Activated naive CD4-positive, alpha-beta T cell treated with anti-CD3 and anti-CD28 coated beads for 36 hours (primary cell): ENCODE data around the gene PLPPR5. TPM values are rescaled to one million over a fixed set of nuclear protein-coding genes. Genes with fewer than 3 reads are reported as not detected.

Experiments used
- CTCF ChIA-PET: fragments of 350-600 bp; sonication (Branson Sonifier 250); formaldehyde crosslinking; loops from one replicate; lab custom pipeline; 2021; ENCODE audit warnings: antibody characterized with exemption; lab: Charles Lee
- DNase-seq: peaks from one replicate; pipeline ENCODE4 v3.0.0-alpha.2; 2020
- H3K27ac Mint-ChIP-seq: one replicate; pipeline ENCODE4 v1.8.0; 2021; ENCODE audit warnings: mild to moderate bottlenecking, mixed read lengths
- H3K27me3 Mint-ChIP-seq: one replicate; pipeline ENCODE4 v1.8.0; 2021; ENCODE audit warnings: low read depth, mixed read lengths
- H3K36me3 Mint-ChIP-seq: one replicate; pipeline ENCODE4 v1.8.0; 2021; ENCODE audit warnings: low read depth, mixed read lengths
- H3K4me1 Mint-ChIP-seq: one replicate; pipeline ENCODE4 v1.8.0; 2021; ENCODE audit warnings: low read depth, mixed read lengths
- H3K4me3 Mint-ChIP-seq: one replicate; pipeline ENCODE4 v1.8.0; 2021; ENCODE audit warnings: mild to moderate bottlenecking, moderate library complexity, mixed read lengths
- H3K9me3 Mint-ChIP-seq: one replicate; pipeline ENCODE4 v1.8.0; 2021; ENCODE audit warnings: mixed read lengths
- intact Hi-C: fragments of 100-400 bp; cut with micrococcal nuclease; formaldehyde crosslinking; loops from one replicate; pipeline ENCODE4 v1.15.1; 2023
- total RNA-seq, 2 experiments: library from RNA; stranded (reverse); gene quantifications; one replicate each; pipeline ENCODE4 v1.2.3, GENCODE V29; 2021

The PLPPR5 gene
- total RNA-seq, 2 experiments from 2014 or later: not detected

DNA sequence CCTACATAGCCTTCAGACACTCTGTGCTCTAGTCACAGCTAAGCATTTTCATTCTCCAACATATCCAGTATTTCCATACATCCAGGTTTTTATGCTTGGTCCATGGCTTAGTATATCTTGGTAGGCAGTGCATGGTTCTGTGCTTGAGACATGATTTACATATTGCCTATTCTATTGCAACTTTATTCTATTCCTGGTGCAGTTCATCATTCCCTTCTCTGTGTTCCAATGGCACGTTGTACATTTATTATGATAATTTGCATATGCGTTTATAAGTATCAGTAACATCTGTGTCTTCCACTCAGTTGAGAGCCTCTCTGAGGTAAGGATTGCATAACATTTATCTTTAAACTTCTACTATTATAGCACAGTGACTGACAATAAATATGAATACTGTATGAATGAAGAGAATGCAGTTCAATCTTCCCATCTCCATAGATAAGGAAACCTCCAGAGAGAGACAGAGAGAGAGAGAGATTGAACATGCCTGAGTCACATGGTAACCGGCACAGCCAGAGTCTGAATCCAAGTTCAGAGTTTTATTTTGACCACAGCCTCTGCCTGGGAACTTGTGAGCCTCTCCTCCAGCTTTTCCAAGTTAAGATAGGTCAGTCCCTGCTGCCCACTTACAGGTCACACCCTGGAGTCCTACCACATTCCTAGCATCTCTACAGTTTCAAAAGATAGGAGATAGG, 41.5 kb downstream of the PLPPR5 start:
- CTCF ChIA-PET: no interaction called here
- intact Hi-C loops: no loop called here

DNA sequence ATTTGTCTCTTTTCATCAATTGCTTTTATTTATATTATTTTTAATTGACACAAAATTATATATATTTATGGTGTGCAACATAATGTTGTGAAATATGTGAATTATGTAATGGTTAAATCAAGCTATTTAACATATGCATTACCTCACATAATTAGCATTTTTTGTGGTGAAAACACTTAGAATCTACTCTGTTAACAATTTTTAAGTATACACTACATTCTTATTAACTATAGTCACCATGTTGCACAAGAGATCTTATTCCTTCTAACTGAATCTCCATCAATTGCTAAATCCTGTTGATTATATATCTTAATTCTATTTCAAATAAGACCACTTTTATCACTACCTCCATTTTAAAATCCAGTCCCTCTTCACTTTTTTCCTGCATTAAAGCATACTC, 42.5 kb downstream of the PLPPR5 start:
- H3K4me1 Mint-ChIP-seq: peaks cover 11% of the 10 kb centered on the region
- CTCF ChIA-PET: no interaction called here
- DNase-seq: no peak
- no peak overlapping the region for H3K27ac Mint-ChIP-seq
- no peaks in the 10 kb centered on the region for H3K36me3 Mint-ChIP-seq
- intact Hi-C loops: no loop called here
- H3K4me3 Mint-ChIP-seq: no peak overlapping the region
- H3K9me3 Mint-ChIP-seq: no peaks in the 10 kb centered on the region
- H3K27me3 Mint-ChIP-seq: no peaks in the 10 kb centered on the region

More for the DNA sequence above, 41.5 kb downstream of the PLPPR5 start:
- H3K27me3 Mint-ChIP-seq: peaks cover 2% of the 10 kb centered on the region
- no peak overlapping the region for H3K4me3 Mint-ChIP-seq
- no peaks in the 10 kb centered on the region for H3K36me3 Mint-ChIP-seq
- DNase-seq: no peak
- no peaks in the 10 kb centered on the region for H3K9me3 Mint-ChIP-seq
- H3K4me1 Mint-ChIP-seq: peaks cover 9% of the 10 kb centered on the region
- no peak overlapping the region for H3K27ac Mint-ChIP-seq

DNA sequence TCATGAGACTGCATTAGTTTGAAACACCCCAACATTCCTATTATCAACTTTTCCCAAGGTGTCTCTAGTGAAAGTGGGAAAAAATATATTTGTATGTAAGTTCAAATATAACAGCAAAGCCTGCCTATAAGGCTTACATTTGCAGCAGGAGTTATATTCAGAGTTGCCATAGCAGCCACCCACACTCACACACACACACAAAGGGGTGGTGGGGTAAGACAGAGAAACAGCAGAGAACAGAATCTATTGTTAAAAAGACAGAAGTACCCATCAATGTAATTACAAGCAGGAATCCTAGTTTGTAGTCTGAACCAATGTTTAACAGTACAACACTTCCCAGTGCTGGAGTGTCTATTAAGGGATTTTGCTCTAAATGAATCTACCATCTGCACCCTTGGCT, 55.0 kb downstream of the PLPPR5 start:
- CTCF ChIA-PET: no interaction called here
- Mint-ChIP-seq H3K27ac (no peak overlapping the region), H3K4me1 (no peaks in the 10 kb centered on the region), H3K36me3 (no peaks in the 10 kb centered on the region), H3K27me3 (no peaks in the 10 kb centered on the region), H3K9me3 (no peaks in the 10 kb centered on the region), H3K4me3 (no peak overlapping the region)
- intact Hi-C loops: no loop called here
- DNase-seq: no peak

DNA sequence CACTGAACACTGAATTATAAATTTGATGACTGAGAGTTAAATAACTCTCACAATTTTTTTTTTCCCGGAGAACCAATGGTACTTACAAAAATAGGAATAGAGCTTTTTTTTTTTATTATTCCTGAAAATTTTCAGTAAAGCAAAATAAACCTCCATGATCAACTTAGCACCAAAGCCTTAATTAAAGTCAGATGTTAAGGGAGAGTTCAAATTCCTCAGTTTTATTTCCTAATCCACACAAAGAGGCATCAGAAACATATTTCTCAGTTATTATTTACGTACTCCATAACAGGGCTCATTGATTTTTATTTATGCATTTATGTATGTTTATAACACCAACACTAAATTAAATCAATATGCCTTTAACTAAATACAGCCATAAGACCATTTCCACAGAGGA, 55.5 kb downstream of the PLPPR5 start:
- no peak for DNase-seq
- Mint-ChIP-seq H3K9me3 (no peaks in the 10 kb centered on the region), H3K27me3 (no peaks in the 10 kb centered on the region), H3K4me1 (no peaks in the 10 kb centered on the region), H3K36me3 (no peaks in the 10 kb centered on the region), H3K27ac (no peak overlapping the region), H3K4me3 (no peak overlapping the region)
- CTCF ChIA-PET: no interaction called here
- intact Hi-C loops: no loop called here

DNA sequence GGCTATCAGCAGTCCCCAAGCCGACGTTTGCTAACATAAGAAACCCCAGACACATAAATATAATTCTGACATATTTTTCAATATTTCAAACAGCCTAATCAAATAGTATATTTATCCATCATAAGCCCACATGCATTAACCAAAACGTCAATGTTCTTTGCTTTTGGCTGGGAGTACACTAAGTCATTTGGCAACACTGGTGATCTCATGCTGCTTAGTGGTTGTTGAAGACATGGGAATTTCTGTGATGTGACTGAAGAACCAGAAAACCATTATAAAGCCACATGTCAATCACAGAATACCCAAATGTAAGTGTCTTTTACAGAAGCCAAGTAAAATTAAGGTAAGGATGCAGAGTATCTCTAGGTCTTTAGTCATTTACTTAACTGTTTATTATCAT, 57.6 kb downstream of the PLPPR5 start:
- no peaks in the 10 kb centered on the region for H3K9me3 Mint-ChIP-seq
- H3K4me3 Mint-ChIP-seq: no peak overlapping the region
- H3K27ac Mint-ChIP-seq: no peak overlapping the region
- CTCF ChIA-PET: no interaction called here
- intact Hi-C loops: no loop called here
- no peaks in the 10 kb centered on the region for H3K36me3 Mint-ChIP-seq
- H3K4me1 Mint-ChIP-seq: no peaks in the 10 kb centered on the region
- no peaks in the 10 kb centered on the region for H3K27me3 Mint-ChIP-seq
- DNase-seq: no peak

DNA sequence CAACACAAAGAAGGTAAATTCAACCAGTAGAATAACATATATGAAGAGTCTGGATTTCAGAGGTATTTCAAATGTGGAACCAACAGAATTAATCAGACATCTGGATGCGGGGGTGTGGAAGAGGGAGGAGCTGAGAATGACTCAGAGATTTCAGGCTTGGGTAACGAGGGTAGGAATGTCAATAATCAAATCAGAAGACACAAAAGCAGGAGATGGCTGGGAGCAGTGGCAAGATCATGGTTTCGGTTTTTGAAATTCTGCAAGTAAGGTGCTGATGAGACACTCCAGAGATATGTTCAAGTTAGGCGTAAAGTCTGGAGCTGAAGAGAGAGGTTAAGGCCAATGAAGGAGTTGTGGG, 64.0 kb downstream of the PLPPR5 start:
- H3K4me3 Mint-ChIP-seq: no peak overlapping the region
- CTCF ChIA-PET: interaction anchor here (0.8 to 2.2 kb wide), 2 partner anchors 147 to 181 kb away, joined by 3 to 7 read pairs; no protein-coding TSS in a partner anchor
- intact Hi-C loops: loop anchor here (1.0 kb wide), 1 partner anchor 146 kb away; no protein-coding TSS in a partner anchor
- H3K4me1 Mint-ChIP-seq: peaks cover 12% of the 10 kb centered on the region
- H3K36me3 Mint-ChIP-seq: no peaks in the 10 kb centered on the region
- no peaks in the 10 kb centered on the region for H3K9me3 Mint-ChIP-seq
- no peak overlapping the region for H3K27ac Mint-ChIP-seq
- peak; percentile 49 for DNase-seq
- no peaks in the 10 kb centered on the region for H3K27me3 Mint-ChIP-seq

DNA sequence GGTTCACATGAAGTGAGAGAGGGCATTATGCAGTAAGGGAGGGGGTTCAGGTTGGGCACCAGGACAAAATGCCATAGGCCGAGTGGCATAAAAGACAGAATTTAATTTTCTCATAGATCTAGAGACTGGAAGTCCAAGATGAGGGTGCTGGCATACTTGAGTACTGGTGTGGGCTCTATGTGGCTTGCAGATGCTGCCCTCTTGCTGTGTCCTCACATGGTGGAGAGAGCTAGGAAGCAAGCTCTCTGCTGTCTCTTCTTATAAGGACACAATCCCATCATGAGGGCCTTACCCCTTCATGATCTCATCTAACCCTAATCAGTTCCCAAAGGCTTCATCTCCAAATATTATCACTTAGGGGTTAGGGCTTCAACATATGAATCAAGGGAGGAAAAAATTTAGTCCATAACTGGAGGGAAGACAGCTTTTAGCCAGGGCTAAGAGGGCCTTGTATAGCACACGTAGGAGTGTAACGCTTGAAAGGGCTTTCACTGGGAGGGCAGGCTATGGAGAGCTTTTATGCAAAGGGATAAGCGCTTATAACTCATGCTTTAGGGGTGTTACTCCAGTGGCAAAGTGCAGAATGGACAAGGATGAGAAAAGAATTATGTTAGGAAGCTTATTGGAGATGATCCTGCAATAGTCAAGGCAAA, 64.5 kb downstream of the PLPPR5 start:
- CTCF ChIA-PET: interaction anchor here (0.8 to 2.2 kb wide), 2 partner anchors 146 to 181 kb away, joined by 3 to 7 read pairs; no protein-coding TSS in a partner anchor
- no peak overlapping the region for H3K4me3 Mint-ChIP-seq
- intact Hi-C loops: loop anchor here (1.0 kb wide), 1 partner anchor 146 kb away; no protein-coding TSS in a partner anchor
- H3K27me3 Mint-ChIP-seq: no peaks in the 10 kb centered on the region
- H3K27ac Mint-ChIP-seq: no peak overlapping the region
- peaks cover 12% of the 10 kb centered on the region for H3K4me1 Mint-ChIP-seq
- no peaks in the 10 kb centered on the region for H3K9me3 Mint-ChIP-seq
- no peaks in the 10 kb centered on the region for H3K36me3 Mint-ChIP-seq
- peak; percentile 20 for DNase-seq

DNA sequence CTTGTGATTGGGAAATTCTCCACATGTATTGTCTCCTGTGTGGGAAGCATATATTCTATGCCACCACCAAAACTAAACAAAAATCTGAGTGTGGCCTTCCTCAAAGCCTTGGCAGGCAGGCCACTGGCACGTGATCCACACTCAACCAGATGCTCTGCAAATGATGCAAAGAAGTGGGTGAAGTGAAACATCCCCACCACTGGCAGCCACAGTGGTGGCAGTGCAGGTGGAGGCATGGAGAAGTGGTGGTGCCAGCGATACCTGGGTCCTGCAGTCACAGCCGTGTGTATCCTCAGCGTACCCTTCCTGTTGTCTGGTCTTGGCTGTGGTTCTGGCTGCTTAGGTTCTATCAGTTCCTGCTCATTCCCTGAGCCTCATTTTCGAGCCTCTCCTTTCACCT, 65.2 kb downstream of the PLPPR5 start:
- peaks cover 12% of the 10 kb centered on the region for H3K4me1 Mint-ChIP-seq
- no peak overlapping the region for H3K4me3 Mint-ChIP-seq
- H3K36me3 Mint-ChIP-seq: no peaks in the 10 kb centered on the region
- no peaks in the 10 kb centered on the region for H3K27me3 Mint-ChIP-seq
- no peak for DNase-seq
- intact Hi-C loops: no loop called here
- no peaks in the 10 kb centered on the region for H3K9me3 Mint-ChIP-seq
- CTCF ChIA-PET: no interaction called here
- no peak overlapping the region for H3K27ac Mint-ChIP-seq

DNA sequence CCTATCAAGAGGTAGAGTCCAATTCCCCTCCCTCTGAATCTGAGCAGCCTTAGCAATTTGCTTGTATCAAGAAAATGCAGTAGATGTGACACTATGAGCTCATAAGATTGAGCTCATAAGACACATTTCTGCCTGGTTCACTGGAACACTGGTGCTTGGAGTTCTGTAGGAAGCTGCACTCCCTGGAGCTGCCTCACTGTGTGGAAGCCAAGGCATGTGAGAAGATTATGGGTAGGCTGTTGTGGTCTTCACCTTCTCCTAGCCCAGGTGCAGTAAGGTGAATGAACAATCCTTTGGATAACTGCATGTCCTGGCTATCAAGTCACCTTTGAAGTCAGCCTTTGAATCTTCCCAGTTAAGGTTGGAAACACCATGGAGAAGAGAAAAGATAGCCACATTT, 67.3 kb downstream of the PLPPR5 start:
- peaks cover 12% of the 10 kb centered on the region for H3K4me1 Mint-ChIP-seq
- H3K4me3 Mint-ChIP-seq: no peak overlapping the region
- H3K27me3 Mint-ChIP-seq: no peaks in the 10 kb centered on the region
- intact Hi-C loops: no loop called here
- CTCF ChIA-PET: no interaction called here
- no peak for DNase-seq
- no peaks in the 10 kb centered on the region for H3K36me3 Mint-ChIP-seq
- H3K27ac Mint-ChIP-seq: no peak overlapping the region
- no peaks in the 10 kb centered on the region for H3K9me3 Mint-ChIP-seq

DNA sequence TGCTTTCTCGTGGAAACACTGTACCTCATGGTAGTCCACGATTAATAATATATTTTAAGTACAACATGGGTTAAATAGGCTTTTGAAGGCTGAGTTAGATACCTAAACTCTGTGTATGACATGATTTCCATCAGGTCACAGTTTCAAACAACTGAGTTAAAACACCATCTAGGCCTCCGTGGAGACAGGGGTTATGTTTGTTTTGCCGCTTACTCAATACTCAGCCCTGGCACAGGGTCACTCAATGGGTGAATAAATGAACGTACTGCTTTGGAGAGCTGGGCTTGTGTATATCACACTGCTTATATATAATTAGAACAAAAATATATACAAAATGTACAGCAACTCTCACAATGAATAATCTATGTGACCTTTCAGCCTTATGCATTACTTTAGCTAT, 72.5 kb downstream of the PLPPR5 start:
- H3K4me3 Mint-ChIP-seq: no peak overlapping the region
- CTCF ChIA-PET: no interaction called here
- no peaks in the 10 kb centered on the region for H3K9me3 Mint-ChIP-seq

DNA sequence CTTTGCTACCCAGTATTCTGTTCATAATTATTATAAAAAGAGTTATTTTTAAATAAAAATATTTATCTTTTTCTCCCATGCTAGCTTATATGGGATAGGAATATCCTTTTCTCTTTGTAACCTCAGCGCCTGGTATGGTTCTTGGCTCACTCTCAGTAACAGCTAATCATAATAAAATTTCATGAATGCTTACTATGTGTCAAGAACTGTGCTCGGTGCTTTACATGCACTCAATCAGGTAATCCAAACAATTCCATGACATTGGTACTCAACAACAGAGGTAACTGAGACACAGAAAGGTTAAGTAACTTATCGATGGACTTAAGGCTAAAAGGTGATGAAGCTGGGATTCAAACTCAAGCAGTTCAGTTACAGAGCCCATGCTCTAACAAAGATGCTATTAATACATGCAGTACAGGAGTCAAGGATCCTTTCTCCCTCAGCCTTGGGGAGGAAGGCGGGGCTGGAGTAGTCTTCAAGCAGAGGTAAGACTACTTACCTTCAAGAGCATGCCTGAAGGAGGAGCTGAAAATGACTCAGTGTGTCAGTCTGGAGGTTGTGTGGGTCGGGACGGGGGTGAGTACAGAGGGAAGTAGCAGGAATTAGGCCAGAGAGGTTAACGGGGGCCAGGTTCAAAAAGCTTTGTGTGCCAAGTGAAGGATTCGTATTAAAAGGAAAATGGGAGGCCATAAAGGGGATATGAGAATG, 73.4 kb downstream of the PLPPR5 start:
- H3K4me3 Mint-ChIP-seq: no peak overlapping the region
- CTCF ChIA-PET: no interaction called here
- no peaks in the 10 kb centered on the region for H3K27me3 Mint-ChIP-seq
- H3K36me3 Mint-ChIP-seq: no peaks in the 10 kb centered on the region
- no peak overlapping the region for H3K27ac Mint-ChIP-seq
- H3K4me1 Mint-ChIP-seq: no peaks in the 10 kb centered on the region
- intact Hi-C loops: no loop called here
- no peaks in the 10 kb centered on the region for H3K9me3 Mint-ChIP-seq
- no peak for DNase-seq

More for the DNA sequence above, 72.5 kb downstream of the PLPPR5 start:
- intact Hi-C loops: no loop called here
- H3K27ac Mint-ChIP-seq: no peak overlapping the region
- H3K4me1 Mint-ChIP-seq: no peaks in the 10 kb centered on the region
- no peak for DNase-seq
- no peaks in the 10 kb centered on the region for H3K36me3 Mint-ChIP-seq
- H3K27me3 Mint-ChIP-seq: no peaks in the 10 kb centered on the region

DNA sequence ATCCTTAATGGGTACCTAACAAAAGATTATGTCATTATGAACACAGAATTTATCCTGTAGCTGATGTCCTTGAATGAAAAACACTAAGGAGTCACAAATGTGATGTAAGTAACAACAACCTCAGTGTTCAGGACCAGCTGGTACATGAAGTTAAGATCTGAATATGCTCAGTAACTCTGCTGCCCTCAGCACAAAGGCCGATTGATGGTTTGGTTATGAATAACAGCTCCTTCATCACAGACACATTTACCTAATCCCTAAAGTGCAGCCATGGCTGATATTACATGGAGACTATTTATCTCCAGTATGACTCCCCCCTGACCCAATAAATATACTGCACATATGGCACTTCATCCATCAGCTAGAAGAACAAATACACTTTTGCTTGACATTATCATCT, 75.2 kb downstream of the PLPPR5 start:
- H3K4me3 Mint-ChIP-seq: no peak overlapping the region
- no peaks in the 10 kb centered on the region for H3K36me3 Mint-ChIP-seq
- DNase-seq: no peak
- no peaks in the 10 kb centered on the region for H3K9me3 Mint-ChIP-seq
- CTCF ChIA-PET: interaction anchor here (0.7 kb wide), 1 partner anchor 17 kb away, joined by 3 read pairs; no protein-coding TSS in a partner anchor
- H3K27me3 Mint-ChIP-seq: no peaks in the 10 kb centered on the region
- no peak overlapping the region for H3K27ac Mint-ChIP-seq
- intact Hi-C loops: no loop called here
- no peaks in the 10 kb centered on the region for H3K4me1 Mint-ChIP-seq
